ENCODE measurements around the gene ZNF593OS. TPM values are rescaled to one million over a fixed set of nuclear protein-coding genes. Genes with fewer than 3 reads are reported as not detected.

The ZNF593OS gene
- total and polyA plus RNA-seq, 2 of the 8 experiments (the other 6 are each of a cell fraction or from before 2014, with no cell fraction given): not detected

DNA sequence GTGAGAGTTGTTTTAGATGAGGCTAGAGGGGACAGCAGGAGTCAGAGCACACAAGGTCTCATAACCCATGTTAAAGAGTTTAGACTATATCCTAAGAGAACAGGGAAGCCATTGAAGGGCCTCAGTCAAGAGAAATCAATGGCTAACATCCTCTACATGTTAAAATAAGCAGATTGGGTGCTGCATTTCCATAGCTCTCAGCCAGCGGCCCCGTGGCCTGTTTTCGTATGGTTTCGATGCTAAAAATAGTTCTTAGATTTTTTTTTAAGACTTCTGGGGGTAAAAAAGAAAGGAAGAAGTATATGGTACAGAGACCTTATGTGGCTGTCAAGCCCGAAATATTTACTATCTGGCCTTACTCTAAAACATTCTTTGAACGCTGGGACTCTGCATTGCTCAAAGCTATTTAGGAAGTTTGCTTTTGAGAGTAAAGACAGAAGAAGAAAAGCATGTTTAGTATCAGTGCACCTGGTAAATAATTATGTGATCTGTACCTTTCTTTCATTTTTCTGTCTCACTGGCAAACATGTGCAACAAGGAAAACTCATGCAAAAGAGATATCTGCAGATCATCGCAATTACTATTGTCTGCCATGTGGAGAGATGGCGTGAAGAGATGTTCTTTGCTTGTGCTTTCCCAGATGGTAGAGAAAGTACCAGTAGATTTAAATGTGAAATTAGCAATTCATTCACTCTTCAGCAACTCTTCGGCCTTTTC, 51.6 kb downstream of the ZNF593OS start:
- Histone ChIP-seq H3K4ac (replicated peaks; ENCODE audit: insufficient read length, low read depth, low read length) (no peak overlapping the region), H3K79me1 (ENCODE audit: low read depth, low read length) (no peaks in the 10 kb centered on the region), H3K18ac (ENCODE audit: extremely low read depth, low read length) (no peak overlapping the region), H3K36me3 (ENCODE audit: control insufficient read depth in 2 of 4, insufficient read depth in 4 of 4, low read length in 3 of 4) (peaks cover 0 to 18% (median 0%) of the 10 kb centered on the region in 4 experiments; a peak in 2 of 8 replicates), H3K4me2 (ENCODE audit: insufficient read depth in 1 of 2, low read depth in 2 of 2, low read length in 2 of 2) (no peak overlapping the region), H2BK12ac (ENCODE audit: low read depth, low read length) (no peak overlapping the region), H3K14ac (ENCODE audit: insufficient read length) (no peak overlapping the region), H2BK15ac (ENCODE audit: low read length) (no peak overlapping the region), H4K5ac (ENCODE audit: insufficient read length, low read depth, low read length) (no peak overlapping the region), H2BK5ac (ENCODE audit: low read depth, low read length) (no peak overlapping the region), H3K27me3 (replicated peaks in 1 of 4; ENCODE audit: control insufficient read depth in 3 of 4, extremely low read depth in 1 of 4, insufficient read depth in 3 of 4, low read length in 3 of 4) (no peaks in the 10 kb centered on the region), H2AFZ (ENCODE audit: low read length) (no peak overlapping the region), H3K9ac (replicated peaks in 1 of 4; ENCODE audit: extremely low read depth in 1 of 4, low read depth in 3 of 4, low read length in 3 of 4) (no peak overlapping the region), H3K4me3 (ENCODE audit: extremely low read depth in 1 of 4, insufficient read depth in 2 of 4, low read depth in 3 of 4, low read length in 4 of 4) (no peak overlapping the region), H3K9me3 (ENCODE audit: insufficient read depth in 2 of 2, low read depth in 1 of 2, low read length in 1 of 2) (no peaks in the 10 kb centered on the region), H2BK20ac (ENCODE audit: low read length) (no peak overlapping the region), H4K8ac (ENCODE audit: extremely low read depth, insufficient read depth, low read length) (no peak overlapping the region), H2AK5ac (ENCODE audit: low read depth, low read length) (no peak overlapping the region), H2BK120ac (replicated peaks; ENCODE audit: low read depth, low read length) (no peak overlapping the region), H3K23me2 (ENCODE audit: low read depth, low read length) (no peaks in the 10 kb centered on the region), H3K27ac (ENCODE audit: low read depth, low read length) (no peak overlapping the region), H3K56ac (replicated peaks; ENCODE audit: insufficient read length, low read depth, low read length) (no peak overlapping the region), H3K23ac (ENCODE audit: insufficient read length) (no peak overlapping the region), H3K4me1 (replicated peaks in 1 of 4; ENCODE audit: control insufficient read depth in 3 of 4, insufficient read depth in 4 of 4, low read length in 3 of 4) (no peaks in the 10 kb centered on the region), H4K20me1 (replicated peaks in 1 of 2; ENCODE audit: control insufficient read depth in 1 of 2, insufficient read depth in 2 of 2, low read length in 2 of 2) (peaks cover 0 to 2% of the 10 kb centered on the region in 2 experiments), H3K79me2 (ENCODE audit: control insufficient read depth in 1 of 2, insufficient read depth in 2 of 2, low read length in 2 of 2) (no peaks in the 10 kb centered on the region), H4K91ac (replicated peaks; ENCODE audit: insufficient read length, low read length) (no peak overlapping the region)
- ChIA-PET POLR2A (ENCODE audit: partially characterized antibody) (interaction anchor here (0.6 to 1.1 kb wide), 3 partner anchors 8 to 263 kb away, joined by 4 to 5 read pairs (median 4); no protein-coding TSS in a partner anchor), CTCF (ENCODE audit: partially characterized antibody) (interaction anchor here (0.6 to 5.2 kb wide), 4 partner anchors 9 to 41 kb away, joined by 3 to 31 read pairs (median 3); no protein-coding TSS in a partner anchor)
- no peak for FAIRE-seq
- no peak for DNase-seq (ENCODE audit: low read depth in 1 of 2, low spot score in 2 of 2)
- 79% methylated on average over 9 of the region's 9 CpGs; no CpG with 5 or more reads in 1 of the 2 experiments for WGBS, 2 experiments (ENCODE audit: extremely low coverage in 1 of 2, insufficient coverage in 1 of 2, insufficient read length in 1 of 2, insufficient replicate concordance in 2 of 2, low coverage in 1 of 2, low lambda C conversion rate in 2 of 2, missing lambda C conversion rate in 1 of 2)
- TF ChIP-seq RAD21 (IDR thresholded peaks at IDR 0.05 in 1 of 2, conservative IDR thresholded peaks at IDR 0.05 in 1 of 2; ENCODE audit: low read depth in 2 of 2, low read length in 2 of 2) (no peak), KDM1A (IDR thresholded peaks at IDR 0.05; ENCODE audit: borderline replicate concordance, low read length) (no peak), HDAC2 (IDR thresholded peaks at IDR 0.05; ENCODE audit: borderline replicate concordance in 1 of 2, low read depth in 2 of 2, low read length in 2 of 2) (no peak), BACH1 (IDR thresholded peaks at IDR 0.05; ENCODE audit: low read length) (no peak), BCL11A (IDR thresholded peaks at IDR 0.05; ENCODE audit: low read depth in 2 of 2, low read length in 2 of 2) (no peak), CHD1 (IDR thresholded peaks at IDR 0.05; ENCODE audit: low read depth, low read length) (no peak), EP300 (IDR thresholded peaks at IDR 0.05; ENCODE audit: borderline replicate concordance in 1 of 2, low read depth in 2 of 2, low read length in 2 of 2) (no peak), SRF (IDR thresholded peaks at IDR 0.05; ENCODE audit: low read depth, low read length) (no peak), GABPA (IDR thresholded peaks at IDR 0.05; ENCODE audit: borderline replicate concordance, insufficient read depth, low read length) (no peak)
- TF ChIP-seq, protein P1, sequence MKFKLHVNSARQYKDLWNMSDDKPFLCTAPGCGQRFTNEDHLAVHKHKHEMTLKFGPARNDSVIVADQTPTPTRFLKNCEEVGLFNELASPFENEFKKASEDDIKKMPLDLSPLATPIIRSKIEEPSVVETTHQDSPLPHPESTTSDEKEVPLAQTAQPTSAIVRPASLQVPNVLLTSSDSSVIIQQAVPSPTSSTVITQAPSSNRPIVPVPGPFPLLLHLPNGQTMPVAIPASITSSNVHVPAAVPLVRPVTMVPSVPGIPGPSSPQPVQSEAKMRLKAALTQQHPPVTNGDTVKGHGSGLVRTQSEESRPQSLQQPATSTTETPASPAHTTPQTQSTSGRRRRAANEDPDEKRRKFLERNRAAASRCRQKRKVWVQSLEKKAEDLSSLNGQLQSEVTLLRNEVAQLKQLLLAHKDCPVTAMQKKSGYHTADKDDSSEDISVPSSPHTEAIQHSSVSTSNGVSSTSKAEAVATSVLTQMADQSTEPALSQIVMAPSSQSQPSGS (IDR thresholded peaks at IDR 0.05; ENCODE audit: low read length): no peak

Data from H1 (cell line).